ENCODE measurements around the gene SLC35B1. TPM values are rescaled to one million over a fixed set of nuclear protein-coding genes. Genes with fewer than 3 reads are reported as not detected.
A peak's percentile ranks its signal among the peaks of the same experiment; 100 is the strongest.

SLC35B1 gene
- total and polyA plus RNA-seq, 10 of the 15 experiments (the other 5 are each of a cell fraction or from before 2014, with no cell fraction given) = 40.0 to 113 (median 51.6) TPM

DNA sequence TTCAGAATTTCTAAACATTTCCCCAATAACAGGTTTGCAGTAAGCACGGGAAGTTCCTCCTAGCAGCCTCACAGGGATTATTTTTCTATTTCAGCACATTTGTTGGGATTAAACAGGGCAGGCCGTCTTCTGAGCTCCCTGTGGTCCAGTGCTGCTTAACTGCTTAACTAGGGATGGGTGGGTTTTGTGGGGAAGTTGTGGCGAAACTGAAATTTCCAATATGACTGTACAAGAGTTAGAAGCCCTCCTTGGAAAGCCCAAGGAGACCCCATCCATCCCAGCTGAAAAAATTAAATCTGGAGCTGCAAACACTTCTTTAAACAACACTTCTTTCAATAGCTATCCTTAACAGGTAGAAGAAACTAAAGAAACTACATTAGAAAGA lies 33.9 kb upstream of the SLC35B1 start (continued):
- no peak for TF ChIP-seq BCL3 (IDR thresholded peaks at IDR 0.05; ENCODE audit: borderline replicate concordance, insufficient read depth, low read depth, low read length, poor library complexity, severe bottlenecking)
- no peak for TF ChIP-seq SP1 (IDR thresholded peaks at IDR 0.05; ENCODE audit: low read depth, low read length)
- TF ChIP-seq HDAC6 (IDR thresholded peaks at IDR 0.05; ENCODE audit: unreplicated experiment) = no peak
- TF ChIP-seq MAX (IDR thresholded peaks at IDR 0.05; ENCODE audit: low read depth, low read length) = 0 out of 2 replicates have a peak, but pooled peaks have one; percentile 2
- no peak for TF ChIP-seq TCF7 (IDR thresholded peaks at IDR 0.05; ENCODE audit: borderline replicate concordance)
- TF ChIP-seq MXI1 (IDR thresholded peaks at IDR 0.05; ENCODE audit: low read depth, low read length) = no peak
- TF ChIP-seq EP300 (IDR thresholded peaks at IDR 0.05; ENCODE audit: borderline replicate concordance in 1 of 2, control insufficient read depth in 1 of 2, low read depth in 2 of 2, low read length in 2 of 2) = no peak
- no peak for TF ChIP-seq CTCF (IDR thresholded peaks at IDR 0.05 in 2 of 3, conservative IDR thresholded peaks at IDR 0.05 in 1 of 3; ENCODE audit: control insufficient read depth in 2 of 3, extremely low read depth in 1 of 3, insufficient read depth in 1 of 3, low read depth in 3 of 3, low read length in 3 of 3)
- no peak for TF ChIP-seq SMARCA5 (IDR thresholded peaks at IDR 0.05)
- TF ChIP-seq ELK1 (IDR thresholded peaks at IDR 0.05; ENCODE audit: low read depth, low read length) = no peak
- TF ChIP-seq JUND (IDR thresholded peaks at IDR 0.05; ENCODE audit: low read depth, low read length) = no peak
- TF ChIP-seq EGR1 (IDR thresholded peaks at IDR 0.05; ENCODE audit: borderline replicate concordance in 1 of 2, low read depth in 2 of 2, low read length in 2 of 2) = no peak
- TF ChIP-seq, protein P1, sequence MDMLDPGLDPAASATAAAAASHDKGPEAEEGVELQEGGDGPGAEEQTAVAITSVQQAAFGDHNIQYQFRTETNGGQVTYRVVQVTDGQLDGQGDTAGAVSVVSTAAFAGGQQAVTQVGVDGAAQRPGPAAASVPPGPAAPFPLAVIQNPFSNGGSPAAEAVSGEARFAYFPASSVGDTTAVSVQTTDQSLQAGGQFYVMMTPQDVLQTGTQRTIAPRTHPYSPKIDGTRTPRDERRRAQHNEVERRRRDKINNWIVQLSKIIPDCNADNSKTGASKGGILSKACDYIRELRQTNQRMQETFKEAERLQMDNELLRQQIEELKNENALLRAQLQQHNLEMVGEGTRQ (IDR thresholded peaks at IDR 0.05; ENCODE audit: borderline replicate concordance, low read depth, low read length) = no peak
- TF ChIP-seq BCLAF1 (IDR thresholded peaks at IDR 0.05) = no peak
- TF ChIP-seq TARDBP (IDR thresholded peaks at IDR 0.05; ENCODE audit: borderline replicate concordance) = no peak
- TF ChIP-seq ZBTB11 (CRISPR knock-in tag; IDR thresholded peaks at IDR 0.05) = no peak
- TF ChIP-seq NFYA (IDR thresholded peaks at IDR 0.05; ENCODE audit: borderline replicate concordance, low read depth, low read length) = no peak
